HT-29 (cell line): ENCODE data around the gene TEF. TPM values are rescaled to one million over a fixed set of nuclear protein-coding genes. Genes with fewer than 3 reads are reported as not detected.

Source experiments
- DNase-seq: peaks from one replicate; pipeline ENCODE4 v3.0.0-alpha.2; 2015; ENCODE audit warnings: low spot score
- small RNA-seq: library from RNA; depleted of rRNA; stranded (forward); fragments of <200 nt; gene quantifications from one replicate; pipeline ENCODE3, GENCODE V24; 2014
- total RNA-seq: library from RNA; depleted of rRNA; stranded (reverse); fragments of >200 nt; shearing (Covaris generic); gene quantifications from 2 replicates; pipeline ENCODE4 v1.2.3, GENCODE V29; 2014; rRNA removed

The TEF gene
- total RNA-seq, 1 experiment from 2014 or later = 10.7 TPM

- peak; percentile 95 for DNase-seq
These were observed 66.6 kb downstream of the TEF start for GRCh38 chr22:41448189-41448808.

Small RNA genes within 50 kb of the gene (small RNA-seq; reads per million reads assigned to genes)
- not detected for gene RNU6-495P

Other genes with a start within 250 kb of the TEF start
- gene L3MBTL2, start 176.6 kb upstream of the TEF start, total RNA-seq = 23.6 and 28.4 TPM in 2 replicates
- gene CHADL, start 141.0 kb upstream of the TEF start, total RNA-seq = 0.76 TPM in 1 of 2 replicates, not detected in the other
- 80.2 and 81.2 TPM in 2 replicates for gene RANGAP1, start 95.8 kb upstream of the TEF start, total RNA-seq
- gene ZC3H7B, start 80.4 kb upstream of the TEF start, total RNA-seq = 35.6 and 40.9 TPM in 2 replicates
- 25.1 and 26.6 TPM in 2 replicates for gene TOB2, start 64.9 kb downstream of the TEF start, total RNA-seq
- gene PHF5A, start 86.8 kb downstream of the TEF start, total RNA-seq = 64.1 and 69.5 TPM in 2 replicates
- gene ACO2, start 87.2 kb downstream of the TEF start, total RNA-seq = 48.3 and 52.1 TPM in 2 replicates
- 27.7 and 32.5 TPM in 2 replicates for gene POLR3H, start 162.5 kb downstream of the TEF start, total RNA-seq
- not detected in 2 replicates for gene CSDC2, start 179.1 kb downstream of the TEF start, total RNA-seq
- gene PMM1, start 207.9 kb downstream of the TEF start, total RNA-seq = 19.6 and 22.5 TPM in 2 replicates
- gene DESI1, start 239.1 kb downstream of the TEF start, total RNA-seq = 19.5 and 20.9 TPM in 2 replicates
- gene XRCC6, start 239.4 kb downstream of the TEF start, total RNA-seq = 212 and 262 TPM in 2 replicates